MCF 10A (cell line): ENCODE results near the gene ZGPAT. TPM values are rescaled to one million over a fixed set of nuclear protein-coding genes. Genes with fewer than 3 reads are reported as not detected.

Experiments
- BruUV-seq: library from RNA; stranded (reverse); fragments of 400-500 nt; replicated peaks from 2 replicates; lab custom pipeline; 2021; lab: Mats Ljungman, UMichigan
- CTCF ChIA-PET: fragments of 300-600 bp; sonication (Branson Sonifier 250); formaldehyde crosslinking; extraction: SDS; loops from one replicate; lab custom pipeline; 2021; ENCODE audit warnings: antibody characterized with exemption, inconsistent platforms; lab: Yijun Ruan, JAX
- POLR2A ChIA-PET: fragments of 300-600, 350-650 bp; sonication (Branson Sonifier 250); formaldehyde crosslinking; extraction: SDS; loops from one replicate; lab custom pipeline; 2020; ENCODE audit warnings: antibody characterized with exemption, inconsistent platforms; lab: Yijun Ruan, JAX
- DNase-seq: peaks from one replicate; pipeline ENCODE4 v3.0.0-alpha.2; 2018; ENCODE audit not compliant: unreplicated experiment
- H3K27ac Mint-ChIP-seq: one replicate; pipeline ENCODE4 v1.8.0; 2022; ENCODE audit warnings: mild to moderate bottlenecking, low read depth, mixed read lengths; ENCODE audit not compliant: unreplicated experiment
- H3K27me3 Mint-ChIP-seq: one replicate; pipeline ENCODE4 v1.8.0; 2022; ENCODE audit warnings: mixed read lengths; ENCODE audit not compliant: insufficient read depth, unreplicated experiment
- H3K36me3 Mint-ChIP-seq: one replicate; pipeline ENCODE4 v1.8.0; 2022; ENCODE audit warnings: mild to moderate bottlenecking, moderate library complexity, mixed read lengths; ENCODE audit not compliant: insufficient read depth, unreplicated experiment
- H3K4me1 Mint-ChIP-seq: one replicate; pipeline ENCODE4 v1.8.0; 2022; ENCODE audit warnings: mixed read lengths; ENCODE audit not compliant: insufficient read depth, unreplicated experiment
- H3K4me3 Mint-ChIP-seq: one replicate; pipeline ENCODE4 v1.8.0; 2022; ENCODE audit warnings: mild to moderate bottlenecking, moderate library complexity, mixed read lengths; ENCODE audit not compliant: unreplicated experiment
- H3K9me3 Mint-ChIP-seq: one replicate; pipeline ENCODE4 v1.8.0; 2022; ENCODE audit warnings: mixed read lengths; ENCODE audit not compliant: unreplicated experiment
- intact Hi-C: fragments of 100-400 bp; cut with micrococcal nuclease; formaldehyde crosslinking; loops from 2 replicates; pipeline ENCODE4 v1.14.1; 2022
- total RNA-seq: library from RNA; stranded (reverse); gene quantifications from 2 replicates; pipeline ENCODE4 v1.2.3, GENCODE V29; 2022
- TF ChIP-seq, protein P1 (sequence below): fragments of 200-600 bp; IDR thresholded peaks from one replicate; pipeline ENCODE4 v1.8.0; 2022; ENCODE audit warnings: antibody characterized with exemption, mild to moderate bottlenecking; ENCODE audit not compliant: unreplicated experiment

Gene ZGPAT
- total RNA-seq, 1 experiment from 2014 or later = 19.5 TPM

DNA sequence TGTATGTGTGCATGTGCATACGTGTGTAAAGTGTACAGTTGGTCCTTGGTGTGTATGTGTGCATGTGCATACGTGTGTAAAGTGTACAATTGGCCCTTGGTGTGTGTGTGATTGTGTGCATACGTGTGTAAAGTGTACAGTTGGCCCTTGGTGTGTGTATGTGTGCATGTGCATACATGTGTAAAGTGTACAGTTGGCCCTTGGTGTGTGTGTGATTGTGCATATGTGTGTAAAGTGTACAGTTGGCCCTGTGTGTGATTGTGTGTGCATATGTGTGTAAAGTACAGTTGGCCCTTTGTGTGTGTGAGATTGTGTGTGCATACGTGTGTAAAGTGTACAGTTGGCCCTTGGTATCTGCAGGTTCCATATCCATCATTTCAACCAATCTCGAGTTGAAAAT lies 23.6 kb downstream of the ZGPAT start:
- H3K4me1 Mint-ChIP-seq = no peaks in the 10 kb centered on the region
- POLR2A ChIA-PET = no interaction called here
- H3K27me3 Mint-ChIP-seq = no peaks in the 10 kb centered on the region
- peaks cover 33% of the 10 kb centered on the region for H3K36me3 Mint-ChIP-seq
- no peak overlapping the region for H3K4me3 Mint-ChIP-seq
- CTCF ChIA-PET = no interaction called here
- no TSS peak for BruUV-seq
- TF ChIP-seq, protein P1, sequence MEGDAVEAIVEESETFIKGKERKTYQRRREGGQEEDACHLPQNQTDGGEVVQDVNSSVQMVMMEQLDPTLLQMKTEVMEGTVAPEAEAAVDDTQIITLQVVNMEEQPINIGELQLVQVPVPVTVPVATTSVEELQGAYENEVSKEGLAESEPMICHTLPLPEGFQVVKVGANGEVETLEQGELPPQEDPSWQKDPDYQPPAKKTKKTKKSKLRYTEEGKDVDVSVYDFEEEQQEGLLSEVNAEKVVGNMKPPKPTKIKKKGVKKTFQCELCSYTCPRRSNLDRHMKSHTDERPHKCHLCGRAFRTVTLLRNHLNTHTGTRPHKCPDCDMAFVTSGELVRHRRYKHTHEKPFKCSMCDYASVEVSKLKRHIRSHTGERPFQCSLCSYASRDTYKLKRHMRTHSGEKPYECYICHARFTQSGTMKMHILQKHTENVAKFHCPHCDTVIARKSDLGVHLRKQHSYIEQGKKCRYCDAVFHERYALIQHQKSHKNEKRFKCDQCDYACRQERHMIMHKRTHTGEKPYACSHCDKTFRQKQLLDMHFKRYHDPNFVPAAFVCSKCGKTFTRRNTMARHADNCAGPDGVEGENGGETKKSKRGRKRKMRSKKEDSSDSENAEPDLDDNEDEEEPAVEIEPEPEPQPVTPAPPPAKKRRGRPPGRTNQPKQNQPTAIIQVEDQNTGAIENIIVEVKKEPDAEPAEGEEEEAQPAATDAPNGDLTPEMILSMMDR = no peak
- no peak for DNase-seq
- intact Hi-C loops = no loop called here
- no peaks in the 10 kb centered on the region for H3K9me3 Mint-ChIP-seq
- H3K27ac Mint-ChIP-seq = no peak overlapping the region

DNA sequence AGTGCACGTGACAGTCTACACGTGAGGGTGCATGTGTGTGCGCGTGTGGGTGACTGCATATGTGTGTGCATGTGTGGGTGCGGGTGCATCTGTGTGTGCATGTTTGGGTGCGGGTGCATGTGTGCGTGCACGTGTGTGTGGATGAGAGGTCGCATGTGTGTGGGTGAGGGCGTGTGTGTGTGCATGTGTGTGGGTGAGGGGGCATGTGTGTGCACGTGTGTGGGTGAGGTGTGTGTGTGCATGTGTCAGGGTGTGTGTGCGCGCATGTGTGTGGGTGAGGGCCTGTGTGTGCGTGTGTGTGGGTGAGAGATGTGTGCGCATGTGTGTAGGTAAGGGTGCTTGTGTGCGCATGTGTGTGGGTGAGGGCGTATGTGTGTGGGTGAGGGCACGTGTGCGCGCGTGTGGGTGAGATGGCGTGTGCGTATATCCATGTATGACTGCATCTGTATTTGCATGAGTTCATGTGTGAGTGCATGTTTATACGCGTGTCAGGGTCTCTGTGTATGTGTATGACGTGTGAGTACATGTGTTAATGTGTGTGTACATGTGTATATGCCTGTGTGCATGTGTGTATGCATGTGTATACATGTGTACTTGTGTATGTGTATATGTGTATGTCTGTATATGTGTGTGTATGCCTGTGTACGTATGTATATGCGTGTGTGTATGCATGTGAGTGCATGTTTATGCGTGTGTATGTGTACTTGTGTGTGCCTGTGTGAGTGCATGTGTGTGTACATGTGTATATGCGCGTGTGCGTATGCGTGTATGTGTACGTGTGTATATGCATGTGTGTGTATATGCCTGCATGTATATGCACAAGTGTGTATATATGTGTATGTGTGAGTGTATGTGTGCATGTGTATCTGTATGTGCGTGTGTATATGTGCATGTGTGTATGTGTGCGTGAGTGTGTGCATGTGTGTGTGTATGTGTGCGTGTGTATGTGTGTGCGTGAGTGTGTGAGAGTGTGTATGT lies 24.6 kb downstream of the ZGPAT start:
- Mint-ChIP-seq H3K4me3 (no peak overlapping the region), H3K27ac (no peak overlapping the region), H3K27me3 (no peaks in the 10 kb centered on the region)

DNA sequence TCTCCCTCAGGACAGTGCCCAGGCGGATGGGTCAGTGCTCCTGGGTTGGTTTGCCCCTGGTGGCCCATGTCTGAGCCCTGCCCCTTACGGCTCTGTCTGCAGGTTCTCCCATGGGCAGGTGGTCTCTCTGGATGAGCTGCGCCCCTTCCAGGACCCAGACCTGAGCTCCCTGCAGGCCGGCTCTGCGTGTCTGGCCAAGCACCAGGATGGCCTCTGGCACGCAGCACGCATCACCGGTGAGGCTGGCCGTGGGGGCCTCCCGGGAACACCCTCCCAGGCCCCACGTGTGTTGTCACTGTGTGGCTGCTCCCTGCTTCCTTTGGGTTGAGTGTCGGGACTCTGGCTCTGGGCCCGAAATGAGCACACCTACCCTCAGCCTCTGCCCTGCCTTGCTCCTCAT lies 25.3 kb downstream of the ZGPAT start:
- ChIA-PET CTCF (no interaction called here), POLR2A (interaction anchor here (1.8 kb wide), 1 partner anchor 25 kb away, joined by 5 read pairs; the partner anchor contains the start of genes ARFRP1 and ZGPAT)
- TF ChIP-seq, protein P1 = no peak
- DNase-seq = no peak
- Mint-ChIP-seq H3K36me3 (peaks cover 26% of the 10 kb centered on the region), H3K27me3 (no peaks in the 10 kb centered on the region), H3K4me3 (no peak overlapping the region), H3K27ac (no peak overlapping the region), H3K4me1 (no peaks in the 10 kb centered on the region), H3K9me3 (no peaks in the 10 kb centered on the region)
- no TSS peak for BruUV-seq
- intact Hi-C loops = no loop called here

More for the DNA sequence above, 24.6 kb downstream of the ZGPAT start:
- intact Hi-C loops = no loop called here
- BruUV-seq = no TSS peak
- DNase-seq = no peak
- peaks cover 28% of the 10 kb centered on the region for H3K36me3 Mint-ChIP-seq
- ChIA-PET POLR2A (interaction anchor here (1.8 kb wide), 1 partner anchor 25 kb away, joined by 5 read pairs; the partner anchor contains the start of genes ARFRP1 and ZGPAT), CTCF (no interaction called here)
- TF ChIP-seq, protein P1 = no peak
- no peaks in the 10 kb centered on the region for H3K9me3 Mint-ChIP-seq
- no peaks in the 10 kb centered on the region for H3K4me1 Mint-ChIP-seq

DNA sequence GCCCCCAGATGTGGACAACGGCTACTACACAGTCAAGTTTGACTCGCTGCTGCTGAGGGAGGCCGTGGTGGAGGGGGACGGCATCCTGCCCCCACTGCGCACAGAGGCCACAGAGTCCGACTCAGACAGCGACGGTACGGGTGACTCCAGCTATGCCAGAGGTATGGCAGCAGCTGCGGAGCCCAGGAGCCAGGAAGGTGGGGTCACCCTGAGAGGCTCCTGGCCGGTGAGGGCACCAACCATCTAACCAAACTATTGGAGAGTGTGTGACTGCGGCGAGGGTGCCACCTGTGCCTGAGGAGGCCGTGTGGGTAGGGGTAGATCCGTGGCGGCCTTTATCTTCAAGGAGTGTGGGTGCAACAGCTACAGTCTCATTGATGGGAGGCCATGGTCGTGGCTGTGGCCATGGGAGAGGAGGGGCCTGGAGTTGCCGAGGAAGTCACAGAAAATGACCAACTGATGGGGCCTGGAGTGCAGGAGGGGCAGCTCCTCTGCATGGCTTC lies 25.8 kb downstream of the ZGPAT start:
- Mint-ChIP-seq H3K4me3 (no peak overlapping the region), H3K27ac (no peak overlapping the region), H3K36me3 (peaks cover 31% of the 10 kb centered on the region), H3K9me3 (no peaks in the 10 kb centered on the region), H3K27me3 (no peaks in the 10 kb centered on the region), H3K4me1 (no peaks in the 10 kb centered on the region)
- no peak for DNase-seq
- POLR2A ChIA-PET = interaction anchor here (1.1 to 1.8 kb wide), 2 partner anchors 15 to 26 kb away, joined by 3 to 5 read pairs; partner anchors contain the start of genes ARFRP1 and ZGPAT
- intact Hi-C loops = no loop called here
- TF ChIP-seq, protein P1 = no peak
- BruUV-seq = no TSS peak
- CTCF ChIA-PET = no interaction called here
